Measurements from ENCODE around the gene SFXN3. TPM values are rescaled to one million over a fixed set of nuclear protein-coding genes. Genes with fewer than 3 reads are reported as not detected.

SFXN3 gene
- total and polyA plus RNA-seq, 2 of the 8 experiments (the other 6 are each of a cell fraction or from before 2014, with no cell fraction given) = 2.6 to 2.8 TPM

DNA sequence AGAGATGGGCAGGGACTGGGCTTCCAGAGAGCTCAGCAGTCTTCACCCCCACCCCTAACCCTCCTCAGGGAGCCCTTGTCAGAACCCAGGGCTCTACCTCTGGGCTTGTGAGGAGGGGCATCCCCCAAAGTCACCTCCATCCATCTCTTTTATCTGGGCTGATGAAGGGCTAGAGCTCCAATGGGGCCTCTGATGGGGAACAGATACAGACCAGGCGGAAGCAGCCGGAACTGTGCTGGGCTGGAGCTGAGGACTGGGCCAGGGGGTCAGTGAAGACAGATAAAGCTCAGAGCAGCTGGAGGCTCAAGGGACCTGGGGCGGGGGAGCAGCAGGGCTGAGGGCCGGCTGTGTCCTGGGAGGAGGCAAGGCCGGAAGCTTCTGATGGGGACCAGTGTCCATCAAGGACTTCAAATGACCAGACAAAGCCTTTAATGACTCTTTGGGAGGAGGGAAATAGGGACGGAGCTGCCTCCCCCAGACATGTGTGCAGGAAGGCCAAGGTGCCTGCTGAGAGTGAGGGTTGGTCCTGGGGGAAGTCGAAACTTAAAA lies 40.9 kb downstream of the SFXN3 start:
- 73% methylated on average over 7 of the region's 7 CpGs; no CpG with 5 or more reads in 1 of the 2 experiments for WGBS, 2 experiments (ENCODE audit: extremely low coverage in 1 of 2, insufficient coverage in 1 of 2, insufficient read length in 1 of 2, insufficient replicate concordance in 2 of 2, low coverage in 1 of 2, low lambda C conversion rate in 2 of 2, missing lambda C conversion rate in 1 of 2)
- DNase-seq (ENCODE audit: low read depth in 1 of 2, low spot score in 2 of 2) = no peak
- Histone ChIP-seq H2AFZ (ENCODE audit: low read length) (no peak overlapping the region), H4K91ac (replicated peaks; ENCODE audit: insufficient read length, low read length) (no peak overlapping the region), H2BK120ac (replicated peaks; ENCODE audit: low read depth, low read length) (no peak overlapping the region), H3K27me3 (replicated peaks in 1 of 4; ENCODE audit: control insufficient read depth in 3 of 4, extremely low read depth in 1 of 4, insufficient read depth in 3 of 4, low read length in 3 of 4) (peaks cover 6 to 49% (median 39%) of the 10 kb centered on the region in 4 experiments), H3K4me2 (ENCODE audit: insufficient read depth in 1 of 2, low read depth in 2 of 2, low read length in 2 of 2) (no peak overlapping the region; a peak in 1 of 4 replicates), H3K36me3 (ENCODE audit: control insufficient read depth in 2 of 4, insufficient read depth in 4 of 4, low read length in 3 of 4) (no peaks in the 10 kb centered on the region), H3K18ac (ENCODE audit: extremely low read depth, low read length) (no peak overlapping the region), H2BK15ac (ENCODE audit: low read length) (no peak overlapping the region), H4K5ac (ENCODE audit: insufficient read length, low read depth, low read length) (no peak overlapping the region), H4K20me1 (replicated peaks in 1 of 2; ENCODE audit: control insufficient read depth in 1 of 2, insufficient read depth in 2 of 2, low read length in 2 of 2) (peaks cover 0 to 1% of the 10 kb centered on the region in 2 experiments), H3K27ac (ENCODE audit: low read depth, low read length) (no peak overlapping the region), H3K79me1 (ENCODE audit: low read depth, low read length) (no peaks in the 10 kb centered on the region), H2BK5ac (ENCODE audit: low read depth, low read length) (no peak overlapping the region), H3K4ac (replicated peaks; ENCODE audit: insufficient read length, low read depth, low read length) (no peak overlapping the region), H4K8ac (ENCODE audit: extremely low read depth, insufficient read depth, low read length) (no peak overlapping the region), H3K56ac (replicated peaks; ENCODE audit: insufficient read length, low read depth, low read length) (no peak overlapping the region), H3K79me2 (ENCODE audit: control insufficient read depth in 1 of 2, insufficient read depth in 2 of 2, low read length in 2 of 2) (no peaks in the 10 kb centered on the region), H3K9ac (replicated peaks in 1 of 4; ENCODE audit: extremely low read depth in 1 of 4, low read depth in 3 of 4, low read length in 3 of 4) (no peak overlapping the region), H3K4me3 (ENCODE audit: extremely low read depth in 1 of 4, insufficient read depth in 2 of 4, low read depth in 3 of 4, low read length in 4 of 4) (no peak overlapping the region), H2AK5ac (ENCODE audit: low read depth, low read length) (no peak overlapping the region), H2BK20ac (ENCODE audit: low read length) (no peak overlapping the region), H3K23me2 (ENCODE audit: low read depth, low read length) (peaks cover 8% of the 10 kb centered on the region; the same call in 1 of the 2 replicates), H3K14ac (ENCODE audit: insufficient read length) (no peak overlapping the region), H2BK12ac (ENCODE audit: low read depth, low read length) (no peak overlapping the region), H3K23ac (ENCODE audit: insufficient read length) (no peak overlapping the region), H3K4me1 (replicated peaks in 1 of 4; ENCODE audit: control insufficient read depth in 3 of 4, insufficient read depth in 4 of 4, low read length in 3 of 4) (peaks cover 0 to 12% (median 4%) of the 10 kb centered on the region in 4 experiments; a peak in 4 of 7 replicates), H3K9me3 (ENCODE audit: insufficient read depth in 2 of 2, low read depth in 1 of 2, low read length in 1 of 2) (no peaks in the 10 kb centered on the region)
- TF ChIP-seq NRF1 (IDR thresholded peaks at IDR 0.05; ENCODE audit: low read depth, low read length) = no peak
- no peak for TF ChIP-seq TEAD4 (IDR thresholded peaks at IDR 0.05; ENCODE audit: low read depth, low read length)
- no peak for TF ChIP-seq TAF1 (IDR thresholded peaks at IDR 0.05; ENCODE audit: low read depth, low read length)
- no peak for TF ChIP-seq BRCA1 (IDR thresholded peaks at IDR 0.05; ENCODE audit: low read depth, low read length)
- TF ChIP-seq RXRA (IDR thresholded peaks at IDR 0.05; ENCODE audit: insufficient read depth, low read depth, low read length) = no peak
- TF ChIP-seq CBX8 (IDR thresholded peaks at IDR 0.05; ENCODE audit: borderline replicate concordance, low read depth, low read length) = no peak
- no peak for TF ChIP-seq KDM4A (IDR thresholded peaks at IDR 0.05; ENCODE audit: low read depth, low read length, severe bottlenecking)
- TF ChIP-seq ASH2L (IDR thresholded peaks at IDR 0.05; ENCODE audit: low read length) = no peak
- TF ChIP-seq, protein P1, sequence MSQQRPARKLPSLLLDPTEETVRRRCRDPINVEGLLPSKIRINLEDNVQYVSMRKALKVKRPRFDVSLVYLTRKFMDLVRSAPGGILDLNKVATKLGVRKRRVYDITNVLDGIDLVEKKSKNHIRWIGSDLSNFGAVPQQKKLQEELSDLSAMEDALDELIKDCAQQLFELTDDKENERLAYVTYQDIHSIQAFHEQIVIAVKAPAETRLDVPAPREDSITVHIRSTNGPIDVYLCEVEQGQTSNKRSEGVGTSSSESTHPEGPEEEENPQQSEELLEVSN (IDR thresholded peaks at IDR 0.05) = no peak
- TF ChIP-seq BACH1 (IDR thresholded peaks at IDR 0.05; ENCODE audit: low read length) = no peak
- no peak for TF ChIP-seq CBX5 (IDR thresholded peaks at IDR 0.05; ENCODE audit: low read depth, low read length)
- TF ChIP-seq SRF (IDR thresholded peaks at IDR 0.05; ENCODE audit: low read depth, low read length) = no peak
- FAIRE-seq = no peak
- CTCF ChIA-PET (ENCODE audit: partially characterized antibody) = interaction anchor here (0.9 to 59.5 kb wide), 7 partner anchors 2 to 183 kb away, joined by 3 to 2176 read pairs (median 9); partner anchors contain the start of genes KAZALD1, PDZD7 and SFXN3
- POLR2A ChIA-PET (ENCODE audit: partially characterized antibody) = interaction anchor here (1.5 kb wide), 1 partner anchor 21 kb away, joined by 4 read pairs; no protein-coding TSS in a partner anchor

Measured in H1 (cell line).